Endothelial cell of umbilical vein (primary cell): ENCODE data around the gene ZBTB46. TPM values are rescaled to one million over a fixed set of nuclear protein-coding genes. Genes with fewer than 3 reads are reported as not detected.

Experiments
- BruUV-seq: library from RNA; stranded (reverse); fragments of 400-500 nt; replicated peaks from 2 replicates; lab custom pipeline; 2021; lab: Mats Ljungman, UMichigan
- CTCF ChIA-PET: fragments of 300-600, 350-600 bp; sonication (Branson Sonifier 250); formaldehyde crosslinking; loops from one replicate; lab custom pipeline; 2021; ENCODE audit warnings: antibody characterized with exemption, inconsistent platforms; lab: Charles Lee
- POLR2A ChIA-PET: fragments of 300-600, 350-600 bp; sonication (Branson Sonifier 250); formaldehyde crosslinking; loops from one replicate; lab custom pipeline; 2021; ENCODE audit warnings: antibody characterized with exemption, inconsistent platforms; lab: Charles Lee
- DNase-seq: peaks from one replicate; pipeline ENCODE4 v3.0.0-alpha.2; 2011; ENCODE audit warnings: low read depth, low spot score
- FAIRE-seq: peaks from 2 replicates; lab custom pipeline; 2011; peaks lifted over from hg19 to GRCh38; lab: Jason Lieb, UNC
- H2AFZ ChIP-seq: 2 replicates; pipeline ENCODE4 v1.6.0; 2012; ENCODE audit warnings: low read depth, low read length, control low read depth, inconsistent platforms
- H3K27ac ChIP-seq: 2 replicates; pipeline ENCODE4 v1.5.1; 2011; ENCODE audit warnings: low read depth, mild to moderate bottlenecking, control low read depth, low read length, moderate library complexity; ENCODE audit not compliant: insufficient read depth
- H3K27me3 ChIP-seq, 2 experiments: 2 replicates each; pipeline versions ENCODE4 v1.6.0 to v1.6.1; 2011; ENCODE audit warnings: low read length in 2 of 2, mixed read lengths in 1 of 2; ENCODE audit not compliant: control insufficient read depth in 2 of 2, insufficient read depth in 2 of 2
- H3K36me3 ChIP-seq, 2 experiments: 2 replicates in 1 of 2; 3 replicates in 1 of 2; pipeline ENCODE4 v1.5.1; 2011; ENCODE audit warnings: low read length in 2 of 2, mild to moderate bottlenecking in 1 of 2, moderate library complexity in 1 of 2; ENCODE audit not compliant: control insufficient read depth in 2 of 2, insufficient read depth in 2 of 2; ENCODE audit errors: extremely low read depth in 1 of 2
- H3K4me1 ChIP-seq: 3 replicates; pipeline ENCODE4 v1.5.1; 2011; ENCODE audit warnings: mild to moderate bottlenecking, low read length; ENCODE audit not compliant: control insufficient read depth, insufficient read depth; ENCODE audit errors: extremely low read depth
- H3K4me2 ChIP-seq: 2 replicates; pipeline ENCODE4 v1.6.1; 2011; ENCODE audit warnings: low read length, control low read depth, mixed read lengths; ENCODE audit not compliant: insufficient read depth
- H3K4me3 ChIP-seq, 3 experiments: fragments of 200-600 bp in 1 of 3; sonication (generic), shearing (Covaris generic) in 1 of 3; replicated peaks in 1 of 3; 2 replicates each; pipeline ENCODE4 v1.5.1; 2011 to 2016; ENCODE audit warnings: control low read depth in 3 of 3, low read length in 3 of 3, mild to moderate bottlenecking in 2 of 3, inconsistent platforms in 1 of 3, low read depth in 1 of 3, moderate library complexity in 1 of 3; ENCODE audit not compliant: insufficient read depth in 1 of 3
- H3K79me2 ChIP-seq: 2 replicates; pipeline ENCODE4 v1.6.0; 2012; ENCODE audit warnings: low read length, inconsistent platforms; ENCODE audit not compliant: control insufficient read depth, insufficient read depth
- H3K9ac ChIP-seq: replicated peaks from 2 replicates; pipeline ENCODE3; 2011; ENCODE audit warnings: low read length, control low read depth; ENCODE audit not compliant: insufficient read depth; ENCODE audit errors: extremely low read depth
- H3K9me1 ChIP-seq: replicated peaks from 3 replicates; pipeline ENCODE4 v1.6.0; 2011; ENCODE audit warnings: mild to moderate bottlenecking, low read length; ENCODE audit not compliant: control insufficient read depth, insufficient read depth; ENCODE audit errors: extremely low read depth
- H3K9me3 ChIP-seq: replicated peaks from 2 replicates; pipeline ENCODE4 v1.5.1; 2012; ENCODE audit warnings: low read length, inconsistent platforms; ENCODE audit not compliant: control insufficient read depth, insufficient read depth
- H4K20me1 ChIP-seq: replicated peaks from 2 replicates; pipeline ENCODE3; 2011; ENCODE audit warnings: mild to moderate bottlenecking, low read length; ENCODE audit not compliant: control insufficient read depth, insufficient read depth; ENCODE audit errors: extremely low read depth
- EZH2 ChIP-seq: IDR thresholded peaks from 2 replicates; pipeline ENCODE4 v1.6.1; 2012; ENCODE audit warnings: borderline replicate concordance, low read depth, mild to moderate bottlenecking, moderate library complexity, low read length, inconsistent platforms; ENCODE audit not compliant: severe bottlenecking
- FOS ChIP-seq: IDR thresholded peaks from 2 replicates; pipeline ENCODE4 v1.6.1; 2011; ENCODE audit warnings: mild to moderate bottlenecking, low read length, moderate library complexity, borderline replicate concordance; ENCODE audit not compliant: insufficient read depth
- GATA2 ChIP-seq: IDR thresholded peaks from 2 replicates; pipeline ENCODE4 v1.7.0; 2011; ENCODE audit warnings: low read depth, mild to moderate bottlenecking, moderate library complexity, mixed read lengths, low read length; ENCODE audit not compliant: insufficient read length, insufficient read depth
- JUN ChIP-seq: IDR thresholded peaks from 2 replicates; pipeline ENCODE4 v1.6.1; 2011; ENCODE audit warnings: borderline replicate concordance, low read depth; ENCODE audit not compliant: insufficient read length, insufficient read depth
- MYC ChIP-seq: IDR thresholded peaks from one replicate; pipeline ENCODE4 v1.6.1; 2011; ENCODE audit warnings: mild to moderate bottlenecking, low read depth, low read length
- POLR2A ChIP-seq: IDR thresholded peaks from 2 replicates; pipeline ENCODE4 v1.6.1; 2012; ENCODE audit warnings: low read depth, mild to moderate bottlenecking, control low read depth, low read length
- POLR2AphosphoS5 ChIP-seq: IDR thresholded peaks from 2 replicates; pipeline ENCODE4 v1.6.1; 2012; ENCODE audit warnings: low read depth, mild to moderate bottlenecking, control low read depth, low read length, moderate library complexity; ENCODE audit not compliant: insufficient read depth
- dilution Hi-C: fragments of 300-500 bp; cut with MboI; formaldehyde crosslinking; loops from one replicate; pipeline ENCODE4 v1.15.0; 2019; ENCODE audit warnings: low sequenced_read_pairs; ENCODE audit not compliant: extremely low pct_ligation_motif_present
- intact Hi-C: fragments of 100-400 bp; cut with micrococcal nuclease; formaldehyde crosslinking; loops from one replicate; pipeline ENCODE4 v1.10.0; 2022
- polyA plus RNA-seq, 4 experiments: library from polyadenylated mRNA; depleted of rRNA in 3 of 4; stranded (reverse) in 3 of 4; unstranded in 1 of 4; fragments of >200 nt; gene quantifications; 2 replicates each; pipeline versions ENCODE4 v1.2.1 to v1.2.3, GENCODE V29; 2011 to 2012; ENCODE audit warnings: missing spikeins in 1 of 4
- total RNA-seq: library from RNA; stranded (reverse); gene quantifications from 2 replicates; pipeline ENCODE4 v1.2.3, GENCODE V29; 2021
- TF ChIP-seq, protein P1 (sequence below): IDR thresholded peaks from 2 replicates; pipeline ENCODE4 v1.6.1; 2011; ENCODE audit not compliant: insufficient read depth, insufficient read length
- TF ChIP-seq, protein P2 (sequence below), 2 donors: IDR thresholded peaks; 1 replicate in 1 of 2; 2 replicates in 1 of 2; pipeline ENCODE4 v1.5.1; 2011; ENCODE audit warnings: low read length in 2 of 2, mild to moderate bottlenecking in 2 of 2, moderate library complexity in 2 of 2, control low read depth in 1 of 2, inconsistent platforms in 1 of 2, low read depth in 1 of 2; ENCODE audit not compliant: insufficient read depth in 1 of 2; ENCODE audit errors: extremely low read depth in 1 of 2

Gene ZBTB46
- total and polyA plus RNA-seq, 2 donors (not counting 3 experiments of a cell fraction or from before 2014, with no cell fraction given), result 1.3 to 7.1 TPM

- FAIRE-seq (no peak), DNase-seq (no peak)
- H3K4me1 ChIP-seq, result peaks cover 9% of the 10 kb centered on the region
- H3K9me1 ChIP-seq, result no peaks in the 10 kb centered on the region
- H3K27ac ChIP-seq, result no peak overlapping the region
- TF ChIP-seq POLR2A (no peak), POLR2AphosphoS5 (no peak), FOS (no peak), GATA2 (no peak), MYC (no peak), EZH2 (no peak), JUN (no peak)
- TF ChIP-seq, protein P1, sequence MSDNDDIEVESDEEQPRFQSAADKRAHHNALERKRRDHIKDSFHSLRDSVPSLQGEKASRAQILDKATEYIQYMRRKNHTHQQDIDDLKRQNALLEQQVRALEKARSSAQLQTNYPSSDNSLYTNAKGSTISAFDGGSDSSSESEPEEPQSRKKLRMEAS, result no peak
- TF ChIP-seq, protein P2, sequence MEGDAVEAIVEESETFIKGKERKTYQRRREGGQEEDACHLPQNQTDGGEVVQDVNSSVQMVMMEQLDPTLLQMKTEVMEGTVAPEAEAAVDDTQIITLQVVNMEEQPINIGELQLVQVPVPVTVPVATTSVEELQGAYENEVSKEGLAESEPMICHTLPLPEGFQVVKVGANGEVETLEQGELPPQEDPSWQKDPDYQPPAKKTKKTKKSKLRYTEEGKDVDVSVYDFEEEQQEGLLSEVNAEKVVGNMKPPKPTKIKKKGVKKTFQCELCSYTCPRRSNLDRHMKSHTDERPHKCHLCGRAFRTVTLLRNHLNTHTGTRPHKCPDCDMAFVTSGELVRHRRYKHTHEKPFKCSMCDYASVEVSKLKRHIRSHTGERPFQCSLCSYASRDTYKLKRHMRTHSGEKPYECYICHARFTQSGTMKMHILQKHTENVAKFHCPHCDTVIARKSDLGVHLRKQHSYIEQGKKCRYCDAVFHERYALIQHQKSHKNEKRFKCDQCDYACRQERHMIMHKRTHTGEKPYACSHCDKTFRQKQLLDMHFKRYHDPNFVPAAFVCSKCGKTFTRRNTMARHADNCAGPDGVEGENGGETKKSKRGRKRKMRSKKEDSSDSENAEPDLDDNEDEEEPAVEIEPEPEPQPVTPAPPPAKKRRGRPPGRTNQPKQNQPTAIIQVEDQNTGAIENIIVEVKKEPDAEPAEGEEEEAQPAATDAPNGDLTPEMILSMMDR (IDR thresholded peaks at IDR 0.05; ENCODE audit: extremely low read depth in 1 of 2, insufficient read depth in 1 of 2, low read depth in 1 of 2, low read length in 2 of 2), result no peak
- peaks cover 3% of the 10 kb centered on the region for H3K79me2 ChIP-seq
- H3K9ac ChIP-seq, result no peak overlapping the region
- H3K36me3 ChIP-seq, result peaks cover 0 to 28% of the 10 kb centered on the region in 2 experiments
- intact Hi-C loops, result loop anchor here (5.0 kb wide), 1 partner anchor 40 kb away; the partner anchor contains the start of gene TNFRSF6B
- dilution Hi-C loops, result no loop called here
- H4K20me1 ChIP-seq, result no peaks in the 10 kb centered on the region
- ChIA-PET CTCF (interaction anchor here (0.6 to 1.0 kb wide), 3 partner anchors 29 to 199 kb away, joined by 3 to 5 read pairs (median 3); partner anchors contain the start of genes ARFRP1 and ZGPAT), POLR2A (no interaction called here)
- no peak overlapping the region for H3K4me3 ChIP-seq
- no peaks in the 10 kb centered on the region for H3K9me3 ChIP-seq
- H3K27me3 ChIP-seq, result no peaks in the 10 kb centered on the region
- no TSS peak for BruUV-seq
- H2AFZ ChIP-seq, result no peak overlapping the region
- no peak overlapping the region for H3K4me2 ChIP-seq
Observed at GRCh38 chr20:63736893-63737694, 94.0 kb downstream of the ZBTB46 start.
